DMS53 treated with DMSO at 0.1 percent for 48 hours (cell line): ENCODE data around the gene NME7.
"Not testable (repeated sequence)": the region's sequence is repeated elsewhere in the genome, so short reads cannot be mapped to it uniquely, and the experiment has no call there.

Experiments used
- DNase-seq: peaks from one replicate; lab custom pipeline; 2025; ENCODE audit not compliant: unreplicated experiment; lab: John Stamatoyannopoulos, UW

NME7 gene

GRCh38 chr1:169240449-169241232 is 127.0 kb downstream of the NME7 start:
- no peak for DNase-seq

DNA sequence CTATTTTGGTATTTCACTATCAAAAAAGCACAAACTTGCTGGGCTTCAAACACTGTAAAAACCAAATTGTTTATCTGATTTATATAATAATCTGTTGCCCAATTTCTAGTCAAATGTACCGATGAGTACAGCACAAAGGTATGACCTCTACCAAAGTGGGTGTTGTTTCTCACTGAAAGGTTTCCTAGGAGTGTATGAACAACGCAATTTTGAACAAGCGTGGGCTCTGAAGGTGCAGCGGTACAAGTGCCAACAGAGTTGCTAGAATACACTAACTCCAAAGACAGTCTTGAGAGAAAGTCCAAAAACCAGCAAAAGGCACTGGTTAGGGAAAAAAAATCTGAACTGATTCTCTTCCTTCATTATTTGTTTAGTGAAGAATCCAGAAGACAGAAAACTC is 130.7 kb downstream of the NME7 start:
- DNase-seq: no peak

GRCh38 chr1:169236143-169236542 is 131.5 kb downstream of the NME7 start:
- no peak for DNase-seq

- no peak for DNase-seq
Observed at GRCh38 chr1:169235568-169235967, 132.0 kb downstream of the NME7 start.

DNA sequence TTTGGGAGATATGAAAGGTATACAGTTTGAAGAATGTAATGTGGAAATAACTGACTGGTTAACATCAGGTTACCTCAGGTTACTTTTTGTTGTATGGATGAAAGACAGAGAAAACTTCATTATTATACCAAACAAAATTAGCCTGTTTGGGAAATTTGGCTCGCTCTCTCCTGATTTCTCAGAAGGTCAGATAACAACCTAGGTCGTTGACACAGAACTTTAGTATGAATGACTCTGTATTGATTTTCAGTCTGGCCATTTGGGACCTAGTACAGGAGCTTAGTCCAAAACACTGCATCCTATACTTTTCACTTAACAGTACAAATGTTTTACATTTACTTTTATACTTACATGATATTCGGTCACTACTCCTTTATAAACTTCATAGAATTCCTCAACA is 132.8 kb downstream of the NME7 start:
- DNase-seq: no peak

- DNase-seq: no peak
Observed at GRCh38 chr1:169217636-169218035, 150.0 kb downstream of the NME7 start.

- no peak for DNase-seq
Observed at GRCh38 chr1:169214598-169214997, 153.0 kb downstream of the NME7 start.

- DNase-seq: no peak
Observed at GRCh38 chr1:169212088-169212487, 155.5 kb downstream of the NME7 start.

- no peak for DNase-seq
Observed at GRCh38 chr1:169207797-169208520, 159.6 kb downstream of the NME7 start.

DNA sequence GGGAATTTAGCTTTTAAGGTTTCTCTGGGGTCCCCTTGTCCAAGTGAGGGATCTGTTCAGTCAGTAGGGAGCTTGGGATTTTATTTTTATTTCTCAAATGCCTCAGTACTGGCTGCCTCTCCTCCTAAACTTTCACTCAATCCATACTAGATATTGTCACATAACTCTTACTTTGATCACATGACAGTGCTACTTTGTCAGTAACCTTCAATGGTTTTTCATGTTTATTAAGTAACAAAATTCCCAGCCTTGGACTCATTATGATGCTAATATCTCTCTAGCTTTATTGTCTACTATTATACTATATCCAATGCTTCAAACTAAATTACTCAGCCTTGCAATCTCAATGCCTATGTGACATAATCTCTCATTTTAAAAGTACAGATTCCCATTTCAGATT is 163.4 kb downstream of the NME7 start:
- DNase-seq: no peak

- DNase-seq: no peak
Observed at GRCh38 chr1:169202791-169203665, 164.6 kb downstream of the NME7 start.

GRCh38 chr1:169201084-169201619 is 166.4 kb downstream of the NME7 start:
- DNase-seq: no peak

- DNase-seq: no peak
Observed at GRCh38 chr1:169200319-169200718, 167.3 kb downstream of the NME7 start.

DNA sequence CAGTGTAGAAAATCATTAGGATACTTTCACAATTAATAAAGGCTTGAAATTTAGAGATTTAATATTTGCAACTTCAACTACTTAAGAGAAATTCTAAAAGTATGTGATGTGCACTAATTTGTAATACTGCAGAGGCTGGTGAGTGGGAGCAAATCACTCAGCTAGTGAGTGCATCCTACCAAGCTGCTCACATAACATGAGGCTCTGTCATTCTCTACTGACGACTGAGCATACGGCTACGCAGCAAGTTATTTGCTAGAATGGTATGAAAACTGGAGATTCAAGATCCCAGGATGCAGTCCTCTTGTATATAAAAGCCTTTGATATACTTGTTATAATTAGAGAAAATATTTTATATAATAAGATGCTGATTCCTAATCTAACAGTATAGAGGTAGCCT is 171.0 kb downstream of the NME7 start:
- no peak for DNase-seq

DNA sequence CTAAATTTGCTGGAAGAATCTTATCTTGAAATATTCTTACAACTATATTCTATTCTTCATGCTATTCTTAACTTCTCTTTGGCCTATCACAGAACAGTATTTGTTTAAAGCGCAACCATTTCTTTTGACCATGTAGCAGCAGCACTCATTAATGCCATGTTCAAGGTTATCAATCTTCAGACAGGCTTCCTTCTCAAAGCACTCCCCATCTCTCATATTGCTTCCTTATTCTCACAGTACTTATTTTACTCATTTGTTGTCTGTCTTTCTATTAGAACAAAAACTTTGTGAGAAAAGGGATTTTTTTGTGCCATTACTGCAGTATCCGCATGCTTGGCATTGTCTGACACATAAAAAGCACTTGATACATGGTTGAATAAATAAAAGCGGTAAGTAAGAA is 171.4 kb downstream of the NME7 start:
- no peak for DNase-seq

GRCh38 chr1:169193191-169193850 is 174.3 kb downstream of the NME7 start:
- DNase-seq: no peak

DNA sequence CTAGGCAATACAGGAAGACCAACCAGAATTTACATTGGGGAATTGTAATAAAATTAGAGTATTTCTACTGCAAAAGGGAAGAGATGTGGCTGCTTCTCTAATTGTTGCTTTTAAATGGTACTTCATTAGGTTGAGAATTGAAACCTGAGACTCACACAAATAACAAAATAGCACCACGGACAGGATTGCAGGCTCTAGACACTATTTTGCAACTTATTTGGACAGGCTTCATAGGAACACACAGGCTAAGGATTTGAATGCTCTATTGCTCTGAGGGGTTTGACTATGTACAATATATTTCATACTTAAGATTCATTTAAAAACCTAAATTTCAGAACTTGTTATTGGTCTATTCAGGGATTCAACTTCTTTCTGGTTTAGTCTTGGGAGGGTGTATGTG is 181.5 kb downstream of the NME7 start:
- DNase-seq: no peak

DNA sequence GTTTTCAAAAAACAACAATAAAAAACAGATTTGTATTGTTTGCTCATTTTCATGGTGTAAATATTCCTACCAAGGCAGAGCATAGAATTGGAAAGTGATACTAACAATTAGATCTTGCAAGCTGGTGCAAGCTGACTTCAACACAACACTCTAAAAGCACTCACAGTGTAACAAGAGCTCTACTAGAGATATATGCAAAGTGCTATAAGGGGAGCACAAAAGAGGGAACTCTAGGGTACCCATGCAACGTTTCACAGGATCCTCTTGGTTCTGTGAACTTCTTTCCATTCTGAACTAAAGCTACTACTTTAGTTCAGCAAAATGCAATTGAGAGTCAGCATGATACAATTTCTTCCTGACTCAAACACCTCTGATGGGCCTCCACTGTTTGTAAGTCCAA is 182.8 kb downstream of the NME7 start:
- DNase-seq: no peak

GRCh38 chr1:169180174-169180573 is 187.4 kb downstream of the NME7 start:
- no peak for DNase-seq

DNA sequence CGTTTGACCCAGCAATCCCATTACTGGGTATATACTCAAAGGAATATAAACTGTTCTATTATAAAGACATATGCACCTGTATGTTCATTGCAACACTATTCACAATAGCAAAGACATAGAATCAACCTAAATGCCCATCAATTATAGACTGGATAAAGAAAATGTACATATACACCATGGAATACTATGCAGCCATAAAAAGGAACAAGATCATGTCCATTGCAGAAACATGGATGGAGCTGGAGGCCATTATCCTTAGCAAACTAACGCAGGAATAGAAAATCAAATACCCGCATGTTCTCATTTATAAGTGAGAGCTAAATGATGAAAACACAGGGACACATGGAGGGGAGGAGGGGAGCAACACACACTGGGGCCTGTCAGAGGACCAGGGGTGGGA is 188.2 kb downstream of the NME7 start:
- DNase-seq: not testable (repeated sequence)

- no peak for DNase-seq
Observed at GRCh38 chr1:169175461-169175860, 192.1 kb downstream of the NME7 start.
